ENCODE measurements around the gene PFKFB3.
"Not testable (repeated sequence)": the region's sequence is repeated elsewhere in the genome, so short reads cannot be mapped to it uniquely, and the experiment has no call there.

PFKFB3 gene

GRCh38 chr10:6280291-6280690 lies 77.6 kb downstream of the PFKFB3 start:
- H3K27ac Mint-ChIP-seq (ENCODE audit: low read depth), result peak overlapping the region; percentile 33
- peaks cover 12% of the 10 kb centered on the region for H3K4me1 Mint-ChIP-seq
- DNase-seq (ENCODE audit: low spot score in 2 of 2) (no peak), ATAC-seq (replicated peaks; ENCODE audit: extremely low read depth, poor library complexity, severe bottlenecking) (no peak)
- H3K9me3 Mint-ChIP-seq, result no peaks in the 10 kb centered on the region
- no peaks in the 10 kb centered on the region for H3K27me3 Mint-ChIP-seq
- no peak overlapping the region for H3K4me3 Mint-ChIP-seq
- peaks cover 5% of the 10 kb centered on the region for H3K36me3 Mint-ChIP-seq (ENCODE audit: insufficient read depth)

- Mint-ChIP-seq H3K4me1 (peaks cover 7% of the 10 kb centered on the region), H3K36me3 (ENCODE audit: insufficient read depth) (peaks cover 3% of the 10 kb centered on the region), H3K4me3 (no peak overlapping the region), H3K9me3 (no peaks in the 10 kb centered on the region), H3K27me3 (no peaks in the 10 kb centered on the region), H3K27ac (ENCODE audit: low read depth) (no peak overlapping the region)
- ATAC-seq (replicated peaks; ENCODE audit: extremely low read depth, poor library complexity, severe bottlenecking), result no peak
- no peak for DNase-seq (ENCODE audit: low spot score in 2 of 2)
These were observed 79.8 kb downstream of the PFKFB3 start for GRCh38 chr10:6282454-6282958.

- H3K36me3 Mint-ChIP-seq (ENCODE audit: insufficient read depth), result no peaks in the 10 kb centered on the region
- DNase-seq (ENCODE audit: low spot score in 2 of 2) (no peak), ATAC-seq (replicated peaks; ENCODE audit: extremely low read depth, poor library complexity, severe bottlenecking) (no peak)
- H3K27ac Mint-ChIP-seq (ENCODE audit: low read depth), result no peak overlapping the region
- no peaks in the 10 kb centered on the region for H3K9me3 Mint-ChIP-seq
- no peak overlapping the region for H3K4me3 Mint-ChIP-seq
- peaks cover 7% of the 10 kb centered on the region for H3K4me1 Mint-ChIP-seq
- H3K27me3 Mint-ChIP-seq, result no peaks in the 10 kb centered on the region
These were observed 80.9 kb downstream of the PFKFB3 start for GRCh38 chr10:6283655-6284054.

GRCh38 chr10:6290621-6291020 lies 87.9 kb downstream of the PFKFB3 start:
- not testable (repeated sequence) for H3K27ac Mint-ChIP-seq (ENCODE audit: low read depth); H3K36me3 Mint-ChIP-seq (ENCODE audit: insufficient read depth); H3K9me3 Mint-ChIP-seq; H3K27me3 Mint-ChIP-seq; ATAC-seq (replicated peaks; ENCODE audit: extremely low read depth, poor library complexity, severe bottlenecking); DNase-seq (ENCODE audit: low spot score in 2 of 2); H3K4me1 Mint-ChIP-seq; H3K4me3 Mint-ChIP-seq

GRCh38 chr10:6292741-6293151 lies 90.0 kb downstream of the PFKFB3 start:
- ATAC-seq (replicated peaks; ENCODE audit: extremely low read depth, poor library complexity, severe bottlenecking), result no peak
- peak overlapping the region; percentile 44 for H3K27ac Mint-ChIP-seq (ENCODE audit: low read depth)
- H3K9me3 Mint-ChIP-seq, result no peaks in the 10 kb centered on the region
- DNase-seq (ENCODE audit: low spot score in 2 of 2), result no peak
- H3K27me3 Mint-ChIP-seq, result no peaks in the 10 kb centered on the region
- H3K4me1 Mint-ChIP-seq, result peaks cover 5% of the 10 kb centered on the region
- no peak overlapping the region for H3K4me3 Mint-ChIP-seq
- H3K36me3 Mint-ChIP-seq (ENCODE audit: insufficient read depth), result peaks cover 6% of the 10 kb centered on the region

GRCh38 chr10:6296425-6296824 lies 93.7 kb downstream of the PFKFB3 start:
- H3K27ac Mint-ChIP-seq (ENCODE audit: low read depth); ATAC-seq (replicated peaks; ENCODE audit: extremely low read depth, poor library complexity, severe bottlenecking): not testable (repeated sequence)

GRCh38 chr10:6296828-6297251 lies 94.1 kb downstream of the PFKFB3 start:
- Mint-ChIP-seq H3K27ac (ENCODE audit: low read depth) (no peak overlapping the region), H3K4me1 (peaks cover 20% of the 10 kb centered on the region), H3K9me3 (no peaks in the 10 kb centered on the region), H3K27me3 (no peaks in the 10 kb centered on the region), H3K4me3 (no peak overlapping the region), H3K36me3 (ENCODE audit: insufficient read depth) (peaks cover 4% of the 10 kb centered on the region)
- DNase-seq (ENCODE audit: low spot score in 2 of 2) (no peak), ATAC-seq (replicated peaks; ENCODE audit: extremely low read depth, poor library complexity, severe bottlenecking) (no peak)

More at GRCh38 chr10:6296425-6296824, 93.7 kb downstream of the PFKFB3 start:
- peaks cover 24% of the 10 kb centered on the region for H3K4me1 Mint-ChIP-seq
- not testable (repeated sequence) for H3K4me3 Mint-ChIP-seq; H3K36me3 Mint-ChIP-seq (ENCODE audit: insufficient read depth); DNase-seq (ENCODE audit: low spot score in 2 of 2); H3K27me3 Mint-ChIP-seq; H3K9me3 Mint-ChIP-seq

- peak overlapping the region; percentile 3 for H3K27ac Mint-ChIP-seq (ENCODE audit: low read depth)
- no peaks in the 10 kb centered on the region for H3K9me3 Mint-ChIP-seq
- H3K36me3 Mint-ChIP-seq (ENCODE audit: insufficient read depth), result peaks cover 1% of the 10 kb centered on the region
- H3K4me3 Mint-ChIP-seq, result no peak overlapping the region
- no peak for ATAC-seq (replicated peaks; ENCODE audit: extremely low read depth, poor library complexity, severe bottlenecking)
- peaks cover 19% of the 10 kb centered on the region for H3K4me1 Mint-ChIP-seq
- H3K27me3 Mint-ChIP-seq, result no peaks in the 10 kb centered on the region
- DNase-seq (ENCODE audit: low spot score in 2 of 2), result no peak
These were observed 94.8 kb downstream of the PFKFB3 start for GRCh38 chr10:6297522-6297921.

- no peak for ATAC-seq (replicated peaks; ENCODE audit: extremely low read depth, poor library complexity, severe bottlenecking)
- DNase-seq (ENCODE audit: low spot score in 2 of 2), result no peak
- Mint-ChIP-seq H3K27me3 (no peaks in the 10 kb centered on the region), H3K27ac (ENCODE audit: low read depth) (peak overlapping the region; percentile 3), H3K4me1 (peaks cover 19% of the 10 kb centered on the region), H3K9me3 (no peaks in the 10 kb centered on the region), H3K36me3 (ENCODE audit: insufficient read depth) (peaks cover 1% of the 10 kb centered on the region), H3K4me3 (no peak overlapping the region)
These were observed 95.2 kb downstream of the PFKFB3 start for GRCh38 chr10:6297951-6298381.

GRCh38 chr10:6298428-6298827 lies 95.7 kb downstream of the PFKFB3 start:
- Mint-ChIP-seq H3K4me3 (no peak overlapping the region), H3K4me1 (peaks cover 19% of the 10 kb centered on the region), H3K9me3 (no peaks in the 10 kb centered on the region), H3K27me3 (no peaks in the 10 kb centered on the region), H3K27ac (ENCODE audit: low read depth) (no peak overlapping the region), H3K36me3 (ENCODE audit: insufficient read depth) (no peaks in the 10 kb centered on the region)
- no peak for ATAC-seq (replicated peaks; ENCODE audit: extremely low read depth, poor library complexity, severe bottlenecking)
- DNase-seq (ENCODE audit: low spot score in 2 of 2), result no peak

GRCh38 chr10:6299234-6299633 lies 96.5 kb downstream of the PFKFB3 start:
- H3K4me3 Mint-ChIP-seq, result no peak overlapping the region
- peaks cover 19% of the 10 kb centered on the region for H3K4me1 Mint-ChIP-seq
- ATAC-seq (replicated peaks; ENCODE audit: extremely low read depth, poor library complexity, severe bottlenecking) (no peak), DNase-seq (ENCODE audit: low spot score in 2 of 2) (no peak)
- H3K27ac Mint-ChIP-seq (ENCODE audit: low read depth), result peak overlapping the region; percentile 84
- H3K27me3 Mint-ChIP-seq, result no peaks in the 10 kb centered on the region
- H3K36me3 Mint-ChIP-seq (ENCODE audit: insufficient read depth), result no peaks in the 10 kb centered on the region
- no peaks in the 10 kb centered on the region for H3K9me3 Mint-ChIP-seq

- no peak for ATAC-seq (replicated peaks; ENCODE audit: extremely low read depth, poor library complexity, severe bottlenecking)
- Mint-ChIP-seq H3K27me3 (no peaks in the 10 kb centered on the region), H3K4me1 (peaks cover 19% of the 10 kb centered on the region)
These were observed 97.0 kb downstream of the PFKFB3 start for GRCh38 chr10:6299743-6300105.

GRCh38 chr10:6300106-6300783 lies 97.5 kb downstream of the PFKFB3 start:
- H3K36me3 Mint-ChIP-seq (ENCODE audit: insufficient read depth), result no peaks in the 10 kb centered on the region
- ATAC-seq (replicated peaks; ENCODE audit: extremely low read depth, poor library complexity, severe bottlenecking), result peak; percentile 88
- peak in 1 of 2 donors; percentile 47 for DNase-seq (ENCODE audit: low spot score in 2 of 2)
- peaks cover 19% of the 10 kb centered on the region for H3K4me1 Mint-ChIP-seq
- H3K9me3 Mint-ChIP-seq, result no peaks in the 10 kb centered on the region
- no peaks in the 10 kb centered on the region for H3K27me3 Mint-ChIP-seq
- H3K4me3 Mint-ChIP-seq, result peak overlapping the region; percentile 21
- H3K27ac Mint-ChIP-seq (ENCODE audit: low read depth), result peak overlapping the region; percentile 84

More at GRCh38 chr10:6299743-6300105, 97.0 kb downstream of the PFKFB3 start:
- no peak for DNase-seq (ENCODE audit: low spot score in 2 of 2)
- H3K9me3 Mint-ChIP-seq, result no peaks in the 10 kb centered on the region
- peak overlapping the region; percentile 21 for H3K4me3 Mint-ChIP-seq
- no peaks in the 10 kb centered on the region for H3K36me3 Mint-ChIP-seq (ENCODE audit: insufficient read depth)
- H3K27ac Mint-ChIP-seq (ENCODE audit: low read depth), result peak overlapping the region; percentile 84
